Epithelial cell of proximal tubule (primary cell): Measurements from ENCODE around the gene AP1B1. TPM values are rescaled to one million over a fixed set of nuclear protein-coding genes. Genes with fewer than 3 reads are reported as not detected.
"Not testable (repeated sequence)": the region's sequence is repeated elsewhere in the genome, so short reads cannot be mapped to it uniquely, and the experiment has no call there.

Experiments
- DNase-seq: peaks from one replicate; pipeline ENCODE4 v3.0.0-alpha.2; 2011; ENCODE audit warnings: low read depth
- H3K4me3 ChIP-seq: 2 replicates; pipeline ENCODE4 v1.5.1; 2011; ENCODE audit warnings: low read depth, mild to moderate bottlenecking, low read length
- CTCF ChIP-seq: conservative IDR thresholded peaks from 2 replicates; pipeline ENCODE4 v1.5.1; 2012; ENCODE audit warnings: low read depth, mild to moderate bottlenecking, low read length
- total RNA-seq: library from RNA; depleted of rRNA; stranded (reverse); fragments of >200 nt; gene quantifications from 2 replicates; pipeline ENCODE4 v1.2.3, GENCODE V29; 2015

Gene AP1B1
- total RNA-seq, 1 donor from 2014 or later, result 50.3 TPM

DNA sequence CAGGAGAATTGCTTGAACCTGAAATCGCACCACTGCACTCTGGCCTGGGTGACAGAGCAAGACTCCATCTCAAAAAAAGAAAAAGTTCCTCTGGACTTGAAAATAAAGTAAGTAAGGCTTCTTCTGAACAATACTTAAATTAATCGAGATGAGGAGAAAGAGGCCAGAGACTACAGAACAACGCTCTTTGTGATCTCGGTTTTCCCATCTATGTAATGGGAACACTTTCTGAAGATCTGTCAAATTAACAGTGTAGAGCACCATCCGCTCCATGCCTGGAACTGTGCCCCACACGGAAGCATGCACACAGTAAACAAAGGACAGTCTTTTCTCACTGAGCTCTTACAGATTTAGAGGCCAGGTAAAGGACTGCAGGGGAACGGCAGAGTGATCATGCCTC lies 9.1 kb downstream of the AP1B1 start:
- no peak for TF ChIP-seq CTCF
- no peak overlapping the region for H3K4me3 ChIP-seq
- DNase-seq, result no peak

DNA sequence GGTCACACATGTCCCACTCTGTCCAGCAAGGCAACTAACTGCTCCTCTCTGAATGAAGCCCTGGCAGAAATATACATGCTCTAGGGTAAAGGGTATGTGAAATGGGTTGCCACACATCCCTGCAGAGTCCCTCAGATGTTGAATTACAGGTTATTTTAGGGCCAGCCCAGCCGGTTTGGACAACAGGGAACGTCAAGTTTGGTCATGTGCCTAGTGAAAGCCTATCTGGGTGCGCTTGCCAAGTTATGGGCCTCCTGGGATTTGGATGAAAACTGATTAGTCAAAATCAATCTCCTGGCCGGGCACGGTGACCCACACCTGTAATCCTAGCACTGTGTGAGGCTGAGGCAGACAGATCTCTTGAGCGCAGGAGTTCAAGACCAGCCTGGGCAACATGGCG lies 10.4 kb downstream of the AP1B1 start:
- no peak for TF ChIP-seq CTCF
- no peak for DNase-seq
- H3K4me3 ChIP-seq, result no peak overlapping the region

GRCh38 chr22:29376705-29377104 lies 11.7 kb downstream of the AP1B1 start:
- DNase-seq, H3K4me3 ChIP-seq: not testable (repeated sequence)

DNA sequence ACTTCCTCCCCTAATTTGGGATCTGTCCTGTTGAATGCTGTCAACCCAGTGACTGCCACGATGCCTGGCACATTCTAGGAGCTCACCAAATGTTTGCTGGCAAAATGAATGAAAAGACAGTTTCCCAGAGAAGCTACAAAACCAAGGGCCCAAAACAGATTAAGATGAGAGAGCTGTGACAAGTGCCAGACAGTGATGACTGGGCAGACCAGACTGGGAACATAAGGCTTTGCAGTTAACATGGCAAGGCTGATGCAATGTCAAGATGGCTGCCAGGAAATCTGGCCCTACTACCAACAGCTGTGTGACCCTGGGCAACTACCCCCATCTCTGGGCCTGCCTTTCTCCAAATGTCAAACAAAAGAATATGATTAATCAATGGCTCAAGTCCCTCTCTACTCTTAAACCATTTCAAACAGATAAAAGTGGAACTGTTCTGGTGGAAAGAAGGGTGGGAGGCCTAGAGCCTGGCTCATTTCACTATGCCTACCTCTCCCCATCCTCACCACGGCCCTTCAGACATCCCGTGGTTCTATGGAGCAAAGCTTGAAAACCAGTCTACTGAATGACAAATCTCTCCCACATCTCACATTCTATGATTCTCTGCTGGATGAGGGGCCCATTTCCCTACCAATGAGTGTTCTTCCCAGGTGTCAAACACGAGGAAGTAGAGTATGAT lies 12.8 kb downstream of the AP1B1 start:
- no peak for DNase-seq
- H3K4me3 ChIP-seq, result no peak overlapping the region
- TF ChIP-seq CTCF, result no peak

GRCh38 chr22:29374806-29375205 lies 13.6 kb downstream of the AP1B1 start:
- DNase-seq, H3K4me3 ChIP-seq: not testable (repeated sequence)

- no peak overlapping the region for H3K4me3 ChIP-seq
- no peak for TF ChIP-seq CTCF
- no peak for DNase-seq
Observed at GRCh38 chr22:29374401-29374800, 14.0 kb downstream of the AP1B1 start.

GRCh38 chr22:29370537-29370936 lies 17.8 kb downstream of the AP1B1 start:
- TF ChIP-seq CTCF, result no peak
- no peak for DNase-seq
- H3K4me3 ChIP-seq, result no peak overlapping the region

DNA sequence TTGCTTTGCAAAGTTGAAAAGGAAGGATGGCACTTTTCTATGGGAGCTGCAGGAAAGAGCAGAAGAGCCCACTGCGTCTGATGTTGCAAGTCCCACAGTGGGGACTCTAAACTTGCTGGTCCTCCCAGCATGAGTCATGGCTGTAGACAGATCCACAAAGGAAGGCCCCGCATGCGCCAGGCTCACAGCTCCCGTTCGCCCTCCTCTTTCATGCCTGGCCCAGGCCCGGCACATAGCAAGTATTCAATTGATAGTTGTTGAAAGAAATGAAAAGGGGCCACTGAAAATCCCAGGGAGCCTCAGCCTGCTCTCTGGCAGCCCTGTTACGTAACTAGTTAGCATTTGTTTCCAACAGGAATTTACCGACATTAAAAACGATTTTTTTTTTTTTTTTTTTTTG lies 18.9 kb downstream of the AP1B1 start:
- DNase-seq, result no peak
- TF ChIP-seq CTCF, result no peak
- no peak overlapping the region for H3K4me3 ChIP-seq
